ENCODE measurements around the gene DNHD1. TPM values are rescaled to one million over a fixed set of nuclear protein-coding genes. Genes with fewer than 3 reads are reported as not detected.

DNHD1 gene
- total and polyA plus RNA-seq, 9 of the 15 experiments (the other 6 are each of a cell fraction or from before 2014, with no cell fraction given) = 0.82 to 9.7 (median 3.8) TPM

DNA sequence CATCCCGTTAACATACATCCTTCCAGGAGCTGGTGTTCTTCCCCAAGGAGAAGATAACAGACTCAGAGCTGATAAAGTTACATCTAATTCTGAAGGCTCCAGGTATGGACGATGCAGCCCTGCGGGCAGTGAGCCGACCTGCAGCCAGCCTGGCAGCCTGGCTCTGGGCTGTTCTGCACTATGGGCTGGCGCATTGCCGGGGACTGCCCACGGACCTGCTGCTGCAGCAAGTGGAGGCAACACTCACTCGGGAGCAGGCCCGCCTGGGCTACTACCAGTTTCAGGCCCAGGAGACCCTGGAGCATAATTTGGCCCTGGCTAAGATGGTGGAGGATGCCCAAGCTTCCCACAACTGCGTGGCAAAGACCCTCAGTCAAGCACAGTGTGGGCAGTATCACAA, 66.6 kb downstream of the DNHD1 start (continued):
- TF ChIP-seq, protein P1, sequence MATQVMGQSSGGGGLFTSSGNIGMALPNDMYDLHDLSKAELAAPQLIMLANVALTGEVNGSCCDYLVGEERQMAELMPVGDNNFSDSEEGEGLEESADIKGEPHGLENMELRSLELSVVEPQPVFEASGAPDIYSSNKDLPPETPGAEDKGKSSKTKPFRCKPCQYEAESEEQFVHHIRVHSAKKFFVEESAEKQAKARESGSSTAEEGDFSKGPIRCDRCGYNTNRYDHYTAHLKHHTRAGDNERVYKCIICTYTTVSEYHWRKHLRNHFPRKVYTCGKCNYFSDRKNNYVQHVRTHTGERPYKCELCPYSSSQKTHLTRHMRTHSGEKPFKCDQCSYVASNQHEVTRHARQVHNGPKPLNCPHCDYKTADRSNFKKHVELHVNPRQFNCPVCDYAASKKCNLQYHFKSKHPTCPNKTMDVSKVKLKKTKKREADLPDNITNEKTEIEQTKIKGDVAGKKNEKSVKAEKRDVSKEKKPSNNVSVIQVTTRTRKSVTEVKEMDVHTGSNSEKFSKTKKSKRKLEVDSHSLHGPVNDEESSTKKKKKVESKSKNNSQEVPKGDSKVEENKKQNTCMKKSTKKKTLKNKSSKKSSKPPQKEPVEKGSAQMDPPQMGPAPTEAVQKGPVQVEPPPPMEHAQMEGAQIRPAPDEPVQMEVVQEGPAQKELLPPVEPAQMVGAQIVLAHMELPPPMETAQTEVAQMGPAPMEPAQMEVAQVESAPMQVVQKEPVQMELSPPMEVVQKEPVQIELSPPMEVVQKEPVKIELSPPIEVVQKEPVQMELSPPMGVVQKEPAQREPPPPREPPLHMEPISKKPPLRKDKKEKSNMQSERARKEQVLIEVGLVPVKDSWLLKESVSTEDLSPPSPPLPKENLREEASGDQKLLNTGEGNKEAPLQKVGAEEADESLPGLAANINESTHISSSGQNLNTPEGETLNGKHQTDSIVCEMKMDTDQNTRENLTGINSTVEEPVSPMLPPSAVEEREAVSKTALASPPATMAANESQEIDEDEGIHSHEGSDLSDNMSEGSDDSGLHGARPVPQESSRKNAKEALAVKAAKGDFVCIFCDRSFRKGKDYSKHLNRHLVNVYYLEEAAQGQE (IDR thresholded peaks at IDR 0.05; ENCODE audit: borderline replicate concordance) = no peak
- TF ChIP-seq, protein P1 (CRISPR knock-in tag; IDR thresholded peaks at IDR 0.05; ENCODE audit: low read depth) = no peak
- TF ChIP-seq HNRNPK (IDR thresholded peaks at IDR 0.05; ENCODE audit: low read depth, low read length, poor library complexity, severe bottlenecking) = no peak
- TF ChIP-seq ZNF263 (CRISPR knock-in tag; IDR thresholded peaks at IDR 0.05; ENCODE audit: borderline replicate concordance) = peak; percentile 20; the same call in 1 of the 2 replicates
- TF ChIP-seq, protein P2, sequence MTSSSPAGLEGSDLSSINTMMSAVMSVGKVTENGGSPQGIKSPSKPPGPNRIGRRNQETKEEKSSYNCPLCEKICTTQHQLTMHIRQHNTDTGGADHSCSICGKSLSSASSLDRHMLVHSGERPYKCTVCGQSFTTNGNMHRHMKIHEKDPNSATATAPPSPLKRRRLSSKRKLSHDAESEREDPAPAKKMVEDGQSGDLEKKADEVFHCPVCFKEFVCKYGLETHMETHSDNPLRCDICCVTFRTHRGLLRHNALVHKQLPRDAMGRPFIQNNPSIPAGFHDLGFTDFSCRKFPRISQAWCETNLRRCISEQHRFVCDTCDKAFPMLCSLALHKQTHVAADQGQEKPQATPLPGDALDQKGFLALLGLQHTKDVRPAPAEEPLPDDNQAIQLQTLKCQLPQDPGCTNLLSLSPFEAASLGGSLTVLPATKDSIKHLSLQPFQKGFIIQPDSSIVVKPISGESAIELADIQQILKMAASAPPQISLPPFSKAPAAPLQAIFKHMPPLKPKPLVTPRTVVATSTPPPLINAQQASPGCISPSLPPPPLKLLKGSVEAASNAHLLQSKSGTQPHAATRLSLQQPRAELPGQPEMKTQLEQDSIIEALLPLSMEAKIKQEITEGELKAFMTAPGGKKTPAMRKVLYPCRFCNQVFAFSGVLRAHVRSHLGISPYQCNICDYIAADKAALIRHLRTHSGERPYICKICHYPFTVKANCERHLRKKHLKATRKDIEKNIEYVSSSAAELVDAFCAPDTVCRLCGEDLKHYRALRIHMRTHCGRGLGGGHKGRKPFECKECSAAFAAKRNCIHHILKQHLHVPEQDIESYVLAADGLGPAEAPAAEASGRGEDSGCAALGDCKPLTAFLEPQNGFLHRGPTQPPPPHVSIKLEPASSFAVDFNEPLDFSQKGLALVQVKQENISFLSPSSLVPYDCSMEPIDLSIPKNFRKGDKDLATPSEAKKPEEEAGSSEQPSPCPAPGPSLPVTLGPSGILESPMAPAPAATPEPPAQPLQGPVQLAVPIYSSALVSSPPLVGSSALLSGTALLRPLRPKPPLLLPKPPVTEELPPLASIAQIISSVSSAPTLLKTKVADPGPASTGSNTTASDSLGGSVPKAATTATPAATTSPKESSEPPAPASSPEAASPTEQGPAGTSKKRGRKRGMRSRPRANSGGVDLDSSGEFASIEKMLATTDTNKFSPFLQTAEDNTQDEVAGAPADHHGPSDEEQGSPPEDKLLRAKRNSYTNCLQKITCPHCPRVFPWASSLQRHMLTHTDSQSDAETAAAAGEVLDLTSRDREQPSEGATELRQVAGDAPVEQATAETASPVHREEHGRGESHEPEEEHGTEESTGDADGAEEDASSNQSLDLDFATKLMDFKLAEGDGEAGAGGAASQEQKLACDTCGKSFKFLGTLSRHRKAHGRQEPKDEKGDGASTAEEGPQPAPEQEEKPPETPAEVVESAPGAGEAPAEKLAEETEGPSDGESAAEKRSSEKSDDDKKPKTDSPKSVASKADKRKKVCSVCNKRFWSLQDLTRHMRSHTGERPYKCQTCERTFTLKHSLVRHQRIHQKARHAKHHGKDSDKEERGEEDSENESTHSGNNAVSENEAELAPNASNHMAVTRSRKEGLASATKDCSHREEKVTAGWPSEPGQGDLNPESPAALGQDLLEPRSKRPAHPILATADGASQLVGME (CRISPR knock-in tag; IDR thresholded peaks at IDR 0.05) = 0 out of 2 replicates have a peak, but pooled peaks have one; percentile 3
- no peak for TF ChIP-seq SMAD4 (CRISPR knock-in tag; conservative IDR thresholded peaks at IDR 0.05)
- TF ChIP-seq CTBP1 (IDR thresholded peaks at IDR 0.05; ENCODE audit: borderline replicate concordance) = peak; percentile 21; the same call in 1 of the 2 replicates
- TF ChIP-seq SUPT5H (IDR thresholded peaks at IDR 0.05) = no peak
- TF ChIP-seq CBFA2T2 (conservative IDR thresholded peaks at IDR 0.05) = no peak
- no peak for TF ChIP-seq SIN3B (IDR thresholded peaks at IDR 0.05; ENCODE audit: low read depth)
- no peak for TF ChIP-seq CAMTA2 (CRISPR knock-in tag; conservative IDR thresholded peaks at IDR 0.05)
- TF ChIP-seq SMARCC2 (IDR thresholded peaks at IDR 0.05; ENCODE audit: low read depth) = no peak
- no peak for TF ChIP-seq HNRNPH1 (optimal IDR thresholded peaks at IDR 0.05; ENCODE audit: low read depth, low read length)
- no peak for TF ChIP-seq GATAD2A (IDR thresholded peaks at IDR 0.05)
- TF ChIP-seq HSF4 (CRISPR knock-in tag; IDR thresholded peaks at IDR 0.05; ENCODE audit: borderline replicate concordance) = no peak
- TF ChIP-seq RBBP5 (IDR thresholded peaks at IDR 0.05; ENCODE audit: borderline replicate concordance, insufficient read depth, low read length, poor library complexity, severe bottlenecking) = peak; percentile 28
